ENCODE measurements around the gene MCRS1.

The MCRS1 gene

GRCh38 chr12:49555631-49556390 is 12.1 kb downstream of the MCRS1 start:
- no peak for DNase-seq

DNA sequence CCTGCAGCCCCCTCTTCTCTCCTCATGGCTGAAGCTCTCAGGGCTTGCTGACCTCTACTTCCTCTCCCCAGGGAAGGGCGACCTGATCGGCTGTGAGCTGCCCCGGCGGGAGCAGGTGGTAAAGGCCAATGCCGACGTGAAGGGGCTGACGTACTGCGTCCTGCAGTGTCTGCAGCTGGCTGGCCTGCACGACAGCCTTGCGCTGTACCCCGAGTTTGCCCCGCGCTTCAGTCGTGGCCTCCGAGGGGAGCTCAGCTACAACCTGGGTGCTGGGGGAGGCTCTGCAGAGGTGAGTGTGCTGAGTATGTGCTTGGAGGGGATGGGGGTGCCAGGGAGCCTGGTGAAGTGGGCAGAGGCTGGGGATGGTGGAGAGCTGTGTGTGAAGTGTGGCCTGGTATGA is 13.7 kb downstream of the MCRS1 start:
- DNase-seq, result no peak

DNA sequence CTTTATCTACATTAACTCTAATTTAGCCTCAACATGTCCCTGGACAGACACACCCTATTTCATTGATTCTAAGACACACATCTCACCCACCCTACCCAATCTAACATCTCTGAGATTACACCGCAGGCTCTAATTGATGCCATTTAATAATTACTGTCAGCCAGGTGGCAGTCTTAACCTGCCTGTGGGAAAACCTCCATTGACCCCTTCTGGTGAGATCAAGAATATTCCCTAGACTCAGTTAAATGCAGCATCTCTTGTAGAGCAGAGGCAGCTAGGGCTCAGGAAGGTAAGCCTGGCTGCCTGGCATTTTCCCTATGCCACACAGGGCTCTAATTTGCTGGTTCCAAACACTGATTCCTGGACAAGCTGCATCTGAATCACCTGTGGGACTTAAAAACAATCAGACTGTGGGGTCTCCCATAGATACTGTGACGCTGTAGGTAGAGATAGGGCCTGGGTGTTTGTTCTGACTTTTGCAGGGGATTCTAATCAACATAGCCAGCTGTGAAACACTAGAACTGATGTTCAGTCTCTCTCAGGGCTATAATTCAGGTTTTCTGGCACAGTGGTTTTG is 14.3 kb downstream of the MCRS1 start:
- no peak for DNase-seq

DNA sequence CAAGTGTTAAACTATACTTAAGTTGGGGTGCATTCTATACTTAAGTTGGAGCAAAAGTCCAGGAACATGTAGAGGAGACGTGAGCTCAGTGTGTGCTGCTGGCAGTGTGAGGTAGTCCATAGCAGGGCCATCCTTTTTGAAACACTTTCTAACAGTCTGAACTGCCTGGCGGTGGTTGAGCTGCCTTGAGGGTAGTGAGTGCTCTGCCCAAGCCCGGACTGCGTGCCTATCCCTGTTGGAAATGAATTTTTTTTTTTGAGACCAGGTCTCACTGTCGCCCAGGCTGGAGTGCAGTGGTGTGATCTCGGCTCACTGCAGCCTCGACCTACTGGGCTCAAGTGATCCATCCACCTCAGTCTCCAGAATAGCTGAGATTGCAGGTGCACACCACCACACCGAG is 15.0 kb downstream of the MCRS1 start:
- DNase-seq, result no peak

- DNase-seq, result no peak
Observed at GRCh38 chr12:49552425-49552824, 15.5 kb downstream of the MCRS1 start.

- peak; percentile 50 for DNase-seq
Observed at GRCh38 chr12:49552014-49552413, 15.9 kb downstream of the MCRS1 start.

- DNase-seq, result peak; percentile 33
Observed at GRCh38 chr12:49550693-49551252, 17.2 kb downstream of the MCRS1 start.

- peak; percentile 55 for DNase-seq
Observed at GRCh38 chr12:49549735-49550692, 17.9 kb downstream of the MCRS1 start.

DNA sequence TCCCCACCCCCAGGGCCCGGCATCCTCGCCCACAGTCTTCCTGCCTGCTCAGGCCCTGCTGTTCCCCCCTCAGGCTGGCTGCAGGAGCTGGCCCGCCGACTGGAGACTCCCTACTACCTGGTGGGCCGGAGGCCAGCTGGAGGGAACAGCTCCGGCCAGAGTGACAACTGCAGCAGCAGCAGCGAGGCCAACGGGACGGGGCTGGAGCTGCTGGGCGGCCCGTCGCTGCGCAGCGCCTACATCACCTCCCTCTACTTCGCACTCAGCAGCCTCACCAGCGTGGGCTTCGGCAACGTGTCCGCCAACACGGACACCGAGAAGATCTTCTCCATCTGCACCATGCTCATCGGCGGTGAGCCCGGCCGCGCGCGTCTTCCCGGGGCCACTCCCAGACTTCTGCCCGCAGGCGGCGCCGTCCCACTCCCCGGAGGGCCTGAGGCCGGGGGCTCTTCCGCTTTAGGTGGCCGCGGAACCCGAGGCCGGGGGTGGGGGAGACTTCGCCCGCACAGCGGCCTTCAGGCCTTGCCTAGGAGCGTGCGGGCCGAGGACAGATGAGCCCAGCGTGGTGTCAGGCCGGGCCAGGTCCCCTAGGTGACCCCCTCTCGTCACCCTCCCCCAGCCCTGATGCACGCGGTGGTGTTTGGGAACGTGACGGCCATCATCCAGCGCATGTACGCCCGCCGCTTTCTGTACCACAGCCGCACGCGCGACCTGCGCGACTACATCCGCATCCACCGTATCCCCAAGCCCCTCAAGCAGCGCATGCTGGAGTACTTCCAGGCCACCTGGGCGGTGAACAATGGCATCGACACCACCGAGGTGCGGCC is 18.9 kb downstream of the MCRS1 start:
- DNase-seq, result peak; percentile 71

- no peak for DNase-seq
Observed at GRCh38 chr12:49548481-49548821, 19.5 kb downstream of the MCRS1 start.

DNA sequence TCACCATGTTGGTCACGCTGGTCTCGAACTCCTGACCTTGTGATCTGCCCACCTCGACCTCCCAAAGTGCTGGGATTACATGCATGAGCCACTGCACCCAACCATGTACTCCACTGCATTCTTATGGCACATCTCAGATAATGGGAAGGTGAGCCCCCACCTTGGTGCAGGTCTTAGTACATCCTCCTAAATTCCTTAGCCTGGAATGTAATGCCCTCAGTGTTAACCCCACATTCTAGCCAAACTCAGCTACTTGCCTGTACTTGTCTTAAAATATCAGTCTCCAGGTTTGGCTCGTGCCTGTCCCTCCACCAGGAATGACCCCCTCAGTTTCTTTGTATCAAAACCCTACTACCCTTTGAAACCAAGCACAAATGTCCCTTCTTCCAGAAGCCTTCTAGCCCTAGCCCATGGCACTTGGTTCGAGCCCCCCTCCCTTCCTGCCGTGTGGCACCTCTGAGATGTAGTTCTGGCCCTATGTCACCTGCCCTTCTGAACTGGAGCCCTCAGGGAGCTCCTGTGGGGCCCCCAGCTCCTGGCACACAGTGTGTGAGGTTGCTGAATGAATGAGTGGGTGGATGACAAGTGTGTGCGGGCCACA is 20.8 kb downstream of the MCRS1 start:
- DNase-seq, result peak; percentile 36

DNA sequence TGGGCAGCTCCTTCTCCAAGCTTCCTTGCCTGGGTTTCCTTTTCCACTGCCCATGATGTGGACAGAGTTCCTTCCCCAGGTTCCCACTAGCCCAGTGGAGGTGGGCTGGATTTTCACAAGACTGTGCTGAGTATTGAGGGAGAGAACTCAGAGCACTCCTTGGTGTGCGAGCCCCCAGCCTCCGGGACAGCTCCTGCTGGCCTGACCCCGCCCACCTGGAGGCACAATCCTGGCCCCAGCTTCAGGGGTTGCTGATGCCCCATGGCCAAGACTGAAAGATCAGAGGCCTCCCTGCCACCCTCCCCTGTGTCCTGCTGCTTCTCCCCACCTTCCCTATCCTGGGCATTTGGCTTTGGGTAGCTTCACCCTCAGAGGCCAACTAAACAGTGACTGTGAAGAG is 21.5 kb downstream of the MCRS1 start:
- peak; percentile 22 for DNase-seq

GRCh38 chr12:49545815-49546214 is 22.1 kb downstream of the MCRS1 start:
- peak; percentile 44 for DNase-seq

- DNase-seq, result peak; percentile 57
Observed at GRCh38 chr12:49543914-49544815, 23.8 kb downstream of the MCRS1 start.

DNA sequence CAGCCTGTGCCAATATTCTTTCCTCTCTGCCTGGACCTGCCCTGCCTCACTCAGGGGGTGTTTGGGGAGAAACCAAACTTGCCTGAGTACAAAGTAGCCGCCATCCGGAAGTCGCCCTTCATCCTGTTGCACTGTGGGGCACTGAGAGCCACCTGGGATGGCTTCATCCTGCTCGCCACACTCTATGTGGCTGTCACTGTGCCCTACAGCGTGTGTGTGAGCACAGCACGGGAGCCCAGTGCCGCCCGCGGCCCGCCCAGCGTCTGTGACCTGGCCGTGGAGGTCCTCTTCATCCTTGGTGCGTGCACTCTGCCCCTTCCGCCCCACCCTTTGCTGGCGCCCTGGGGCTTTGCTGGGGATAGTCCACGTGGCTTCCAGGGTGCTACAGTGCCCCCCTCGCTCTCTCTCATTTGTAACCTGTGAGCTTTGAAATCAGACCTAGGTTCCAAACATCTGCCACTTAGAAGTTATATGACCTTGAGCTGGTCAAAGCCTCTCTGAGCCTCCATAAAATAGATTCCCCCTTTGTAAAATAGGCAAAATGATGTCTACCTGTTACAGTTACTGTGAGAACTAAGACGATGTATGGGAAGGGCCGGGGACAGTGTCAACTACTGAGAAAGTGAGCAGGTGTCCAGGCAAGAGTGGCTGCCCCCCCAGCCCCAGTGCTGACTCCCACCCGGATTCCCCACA is 24.6 kb downstream of the MCRS1 start:
- DNase-seq, result no peak

- DNase-seq, result no peak
Observed at GRCh38 chr12:49542592-49543160, 25.3 kb downstream of the MCRS1 start.

- no peak for DNase-seq
Observed at GRCh38 chr12:49541911-49542505, 25.9 kb downstream of the MCRS1 start.

DNA sequence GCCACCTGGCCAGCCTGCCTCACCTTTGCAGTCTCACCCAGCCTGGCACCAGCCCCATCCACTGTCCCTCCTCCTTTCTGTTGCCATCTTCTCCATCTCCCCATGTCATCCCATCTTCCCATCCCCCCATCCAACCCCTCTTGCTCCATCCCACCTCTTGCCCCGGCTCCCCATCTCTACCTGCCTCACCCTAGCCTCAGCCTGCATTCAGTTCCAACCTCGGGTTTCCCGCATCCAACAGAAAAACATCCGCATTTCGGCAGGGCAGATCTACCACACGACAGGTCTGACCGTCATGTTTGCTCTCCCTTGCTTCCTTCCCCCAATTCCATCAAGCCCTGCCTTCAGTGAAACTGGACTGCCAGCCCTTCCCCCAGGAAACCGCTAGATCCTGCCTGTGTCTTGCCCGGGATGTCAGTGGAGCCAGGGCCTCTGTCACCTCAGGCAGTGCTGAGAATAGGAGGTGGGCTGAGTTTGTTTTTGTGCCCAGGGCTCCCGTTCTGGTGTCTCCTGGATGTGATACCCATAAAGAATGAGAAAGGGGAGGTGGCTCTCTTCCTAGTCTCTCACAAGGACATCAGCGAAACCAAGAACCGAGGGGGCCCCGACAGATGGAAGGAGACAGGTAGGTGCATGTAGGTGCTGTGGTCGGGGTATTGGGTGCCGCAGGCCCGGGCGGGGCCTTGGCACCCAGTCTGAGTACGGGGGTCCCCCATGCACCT is 26.6 kb downstream of the MCRS1 start:
- no peak for DNase-seq

Measured in activated effector memory CD4-positive, alpha-beta T cell treated with anti-CD3 and anti-CD28 coated beads, Interleukin-2, amount 50 U/mL, for 16 hours (primary cell).